ENCODE measurements around the gene EXOC3L1. TPM values are rescaled to one million over a fixed set of nuclear protein-coding genes. Genes with fewer than 3 reads are reported as not detected.

EXOC3L1 gene
- total and polyA plus RNA-seq, 2 of the 13 experiments (the other 11 are each of a cell fraction or from before 2014, with no cell fraction given) = 0.12 TPM; not detected in 1

GRCh38 chr16:67191995-67192681, 2.2 kb upstream of the EXOC3L1 start, which contains the start of gene E2F4 (continued):
- peak; percentile 91 for TF ChIP-seq NR0B2 (CRISPR knock-in tag; IDR thresholded peaks at IDR 0.05)
- TF ChIP-seq MTA1 (CRISPR knock-in tag; IDR thresholded peaks at IDR 0.05; ENCODE audit: borderline replicate concordance) = no peak
- TF ChIP-seq ZNF337 (CRISPR knock-in tag; IDR thresholded peaks at IDR 0.05; ENCODE audit: borderline replicate concordance, low read depth) = no peak
- peak; percentile 88 for TF ChIP-seq POGK (CRISPR knock-in tag; conservative IDR thresholded peaks at IDR 0.05)
- TF ChIP-seq YEATS2 (CRISPR knock-in tag; IDR thresholded peaks at IDR 0.05; ENCODE audit: borderline replicate concordance) = peak; percentile 92; the same call in 1 of the 2 replicates
- TF ChIP-seq ZZZ3 (CRISPR knock-in tag; IDR thresholded peaks at IDR 0.05; ENCODE audit: borderline replicate concordance) = peak; percentile 94; the same call in 1 of the 2 replicates
- peak; percentile 52; the same call in 1 of the 2 replicates for TF ChIP-seq ZNF770 (CRISPR knock-in tag; IDR thresholded peaks at IDR 0.05)
- TF ChIP-seq ZGPAT (CRISPR knock-in tag; IDR thresholded peaks at IDR 0.05) = peak; percentile 73
- TF ChIP-seq HMGXB4 (CRISPR knock-in tag; IDR thresholded peaks at IDR 0.05; ENCODE audit: borderline replicate concordance in 1 of 2, low read depth in 1 of 2) = peak in 1 of 2 experiments; percentile 66; a peak in 1 of 4 replicates
- TF ChIP-seq ZSCAN12 (CRISPR knock-in tag; IDR thresholded peaks at IDR 0.05) = peak; percentile 38; the same call in 1 of the 2 replicates
- TF ChIP-seq ZNF773 (CRISPR knock-in tag; IDR thresholded peaks at IDR 0.05; ENCODE audit: borderline replicate concordance) = peak; percentile 84; the same call in 1 of the 2 replicates
- peak; percentile 99 for TF ChIP-seq SPEN (CRISPR knock-in tag; IDR thresholded peaks at IDR 0.05; ENCODE audit: low read depth)
- TF ChIP-seq ZNF280D (CRISPR knock-in tag; IDR thresholded peaks at IDR 0.05) = no peak
- peak; percentile 86 for TF ChIP-seq RNF2 (conservative IDR thresholded peaks at IDR 0.05; ENCODE audit: low read depth)
- TF ChIP-seq RARA (CRISPR knock-in tag; IDR thresholded peaks at IDR 0.05) = peak; percentile 42

All from HepG2 (cell line).